Nephron (organoid): Measurements from ENCODE around the gene ZNF718.
"Not testable (repeated sequence)": the region's sequence is repeated elsewhere in the genome, so short reads cannot be mapped to it uniquely, and the experiment has no call there.

Experiments
- H3K27ac Mint-ChIP-seq, 3 experiments: 2 replicates each; pipeline ENCODE4 v1.8.0; 2020; ENCODE audit warnings: mixed read lengths in 3 of 3, mild to moderate bottlenecking in 2 of 3, moderate library complexity in 1 of 3
- H3K27me3 Mint-ChIP-seq: 2 replicates; pipeline ENCODE4 v1.8.0; 2021; ENCODE audit warnings: low read depth, mild to moderate bottlenecking, moderate library complexity, mixed read lengths
- H3K36me3 Mint-ChIP-seq: 2 replicates; pipeline ENCODE4 v1.8.0; 2020; ENCODE audit warnings: low read depth, mixed read lengths
- H3K4me1 Mint-ChIP-seq: 2 replicates; pipeline ENCODE4 v1.8.0; 2020; ENCODE audit warnings: mixed read lengths
- H3K4me3 Mint-ChIP-seq, 3 experiments: 2 replicates each; pipeline ENCODE4 v1.8.0; 2020; ENCODE audit warnings: mild to moderate bottlenecking in 3 of 3, mixed read lengths in 3 of 3, moderate library complexity in 2 of 3
- H3K9me3 Mint-ChIP-seq: 2 replicates; pipeline ENCODE4 v1.8.0; 2020; ENCODE audit warnings: mixed read lengths
- TF ChIP-seq, protein P1 (sequence below), 3 experiments: fragments of 200-600 bp; sonication (generic); IDR thresholded peaks; one replicate each; pipeline ENCODE4 v1.5.0; 2021; ENCODE audit warnings: antibody characterized with exemption in 3 of 3; ENCODE audit not compliant: unreplicated experiment in 3 of 3

Gene ZNF718

DNA sequence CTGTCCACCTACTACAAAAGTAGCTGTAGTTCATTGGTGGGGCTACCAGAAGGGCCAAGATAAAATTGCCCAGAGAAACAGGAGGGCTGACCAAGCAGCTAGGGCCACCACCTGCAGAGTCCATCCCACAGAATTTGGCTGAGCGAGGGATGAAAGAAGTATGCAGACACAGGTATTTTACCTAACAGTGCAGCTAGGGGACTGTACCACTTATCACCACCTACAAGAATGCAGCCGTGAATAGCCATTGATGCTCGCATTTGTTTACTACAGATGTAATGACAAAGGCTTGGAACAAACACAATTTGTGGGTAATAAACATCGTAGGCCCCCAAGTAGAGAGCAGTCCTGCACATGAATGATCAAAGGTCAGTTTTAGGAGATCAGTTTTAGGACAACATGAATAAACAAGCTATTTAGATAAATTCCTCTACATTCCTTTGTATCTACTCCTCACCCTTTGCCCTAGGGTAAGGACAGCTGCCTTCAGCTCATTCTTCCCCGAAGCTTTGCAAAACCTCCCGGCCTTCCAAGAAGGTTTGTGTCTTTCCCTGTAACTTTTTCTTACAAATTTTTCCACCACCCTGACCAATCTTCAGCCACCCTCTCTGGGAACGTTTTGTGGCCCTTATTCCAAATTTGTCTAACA is 49.5 kb downstream of the ZNF718 start:
- Mint-ChIP-seq H3K4me1 (no peaks in the 10 kb centered on the region), H3K9me3 (peaks cover 74% of the 10 kb centered on the region), H3K27ac (no peak overlapping the region), H3K36me3 (peaks cover 79% of the 10 kb centered on the region), H3K4me3 (no peak overlapping the region), H3K27me3 (no peaks in the 10 kb centered on the region)
- TF ChIP-seq, protein P1, sequence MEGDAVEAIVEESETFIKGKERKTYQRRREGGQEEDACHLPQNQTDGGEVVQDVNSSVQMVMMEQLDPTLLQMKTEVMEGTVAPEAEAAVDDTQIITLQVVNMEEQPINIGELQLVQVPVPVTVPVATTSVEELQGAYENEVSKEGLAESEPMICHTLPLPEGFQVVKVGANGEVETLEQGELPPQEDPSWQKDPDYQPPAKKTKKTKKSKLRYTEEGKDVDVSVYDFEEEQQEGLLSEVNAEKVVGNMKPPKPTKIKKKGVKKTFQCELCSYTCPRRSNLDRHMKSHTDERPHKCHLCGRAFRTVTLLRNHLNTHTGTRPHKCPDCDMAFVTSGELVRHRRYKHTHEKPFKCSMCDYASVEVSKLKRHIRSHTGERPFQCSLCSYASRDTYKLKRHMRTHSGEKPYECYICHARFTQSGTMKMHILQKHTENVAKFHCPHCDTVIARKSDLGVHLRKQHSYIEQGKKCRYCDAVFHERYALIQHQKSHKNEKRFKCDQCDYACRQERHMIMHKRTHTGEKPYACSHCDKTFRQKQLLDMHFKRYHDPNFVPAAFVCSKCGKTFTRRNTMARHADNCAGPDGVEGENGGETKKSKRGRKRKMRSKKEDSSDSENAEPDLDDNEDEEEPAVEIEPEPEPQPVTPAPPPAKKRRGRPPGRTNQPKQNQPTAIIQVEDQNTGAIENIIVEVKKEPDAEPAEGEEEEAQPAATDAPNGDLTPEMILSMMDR (IDR thresholded peaks at IDR 0.05; ENCODE audit: unreplicated experiment in 3 of 3): no peak

DNA sequence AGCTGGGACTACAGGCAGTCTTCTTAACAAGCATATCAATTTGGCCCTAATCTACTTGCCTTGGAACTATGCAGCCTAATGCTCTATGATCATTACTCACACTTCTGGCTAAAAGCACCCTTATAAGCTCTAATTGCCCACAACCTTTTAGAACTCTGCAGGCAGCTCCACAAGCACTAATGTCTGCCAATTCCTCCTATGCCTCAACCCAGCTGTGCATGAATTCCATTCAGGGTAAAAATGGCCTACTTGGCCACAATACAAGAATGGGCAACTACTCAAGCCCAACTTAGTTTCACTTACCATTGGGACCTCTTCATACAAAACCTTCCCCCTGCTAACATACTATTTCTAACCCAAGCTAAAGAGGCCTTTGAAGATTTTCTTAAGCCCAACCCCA is 51.7 kb downstream of the ZNF718 start:
- no peak overlapping the region for H3K4me3 Mint-ChIP-seq
- H3K27me3 Mint-ChIP-seq: no peaks in the 10 kb centered on the region
- peaks cover 72% of the 10 kb centered on the region for H3K36me3 Mint-ChIP-seq
- H3K27ac Mint-ChIP-seq: no peak overlapping the region
- H3K9me3 Mint-ChIP-seq: peaks cover 68% of the 10 kb centered on the region
- TF ChIP-seq, protein P1 (IDR thresholded peaks at IDR 0.05; ENCODE audit: unreplicated experiment in 3 of 3): no peak
- H3K4me1 Mint-ChIP-seq: no peaks in the 10 kb centered on the region

DNA sequence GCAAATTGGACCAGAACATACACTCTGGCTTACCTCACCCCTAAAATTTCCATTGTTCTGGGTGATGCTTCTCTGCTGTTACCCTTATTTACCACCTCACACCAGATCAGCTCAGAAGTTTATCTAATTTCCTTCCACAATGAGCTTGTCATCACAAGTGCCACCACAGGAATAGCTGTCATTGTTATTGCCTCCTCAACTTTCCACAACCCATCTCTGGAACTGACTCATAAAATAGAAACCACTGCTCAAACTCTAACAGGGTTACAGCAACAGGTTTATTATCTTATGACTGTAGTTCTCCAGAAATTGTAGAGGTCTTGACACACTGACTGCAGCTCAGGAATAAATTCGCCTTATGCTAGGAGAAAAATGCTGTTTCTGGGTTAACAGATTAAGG is 52.7 kb downstream of the ZNF718 start:
- Mint-ChIP-seq H3K27ac (no peak overlapping the region), H3K9me3 (peaks cover 66% of the 10 kb centered on the region), H3K4me3 (no peak overlapping the region), H3K27me3 (no peaks in the 10 kb centered on the region), H3K4me1 (no peaks in the 10 kb centered on the region), H3K36me3 (peaks cover 70% of the 10 kb centered on the region)
- TF ChIP-seq, protein P1 (IDR thresholded peaks at IDR 0.05; ENCODE audit: unreplicated experiment in 3 of 3): no peak

DNA sequence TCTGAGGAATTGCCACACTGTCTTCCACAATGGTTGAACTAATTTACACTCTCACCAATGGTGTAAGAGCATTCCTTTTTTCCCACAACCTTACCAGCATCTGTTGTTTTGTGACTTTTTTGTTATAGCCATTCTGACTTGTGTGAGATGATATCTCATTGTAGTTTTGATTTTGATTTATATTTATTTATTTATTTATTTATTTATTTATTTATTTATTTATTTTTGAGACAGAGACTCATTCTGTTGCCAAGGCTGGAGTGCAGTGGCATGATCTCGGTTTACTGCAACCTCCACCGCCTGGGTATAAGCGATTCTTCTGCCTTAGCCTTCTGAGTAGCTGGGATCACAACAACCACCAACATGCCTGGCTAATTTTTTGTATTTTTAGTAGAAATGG is 57.9 kb downstream of the ZNF718 start:
- Mint-ChIP-seq H3K36me3 (peaks cover 69% of the 10 kb centered on the region), H3K9me3 (peaks cover 76% of the 10 kb centered on the region)
- H3K27me3 Mint-ChIP-seq, H3K4me1 Mint-ChIP-seq, H3K4me3 Mint-ChIP-seq, H3K27ac Mint-ChIP-seq: not testable (repeated sequence)

DNA sequence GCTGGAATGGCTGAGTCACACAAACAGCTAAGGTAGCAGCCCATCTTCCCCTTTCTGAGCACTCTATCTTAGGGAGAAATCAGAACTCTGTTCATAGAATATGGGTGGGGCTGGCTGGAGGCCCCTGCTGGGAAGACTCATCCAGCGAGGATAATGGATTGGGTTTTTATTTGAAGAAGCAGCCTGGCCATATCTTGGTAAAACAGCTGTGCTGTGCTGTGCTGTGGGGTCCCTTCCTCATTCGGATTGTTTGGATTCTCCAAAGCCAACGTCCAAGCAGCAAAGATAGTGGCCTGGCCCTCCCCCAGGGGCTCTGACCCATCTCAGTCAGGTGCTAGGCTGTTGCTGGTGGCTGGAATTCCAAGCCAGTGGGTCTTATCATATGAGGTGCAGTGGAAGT is 63.8 kb downstream of the ZNF718 start:
- TF ChIP-seq, protein P1 (IDR thresholded peaks at IDR 0.05; ENCODE audit: unreplicated experiment in 3 of 3): no peak
- H3K36me3 Mint-ChIP-seq: peaks cover 52% of the 10 kb centered on the region
- peaks cover 72% of the 10 kb centered on the region for H3K9me3 Mint-ChIP-seq
- H3K27me3 Mint-ChIP-seq: no peaks in the 10 kb centered on the region
- no peak overlapping the region for H3K4me3 Mint-ChIP-seq
- H3K27ac Mint-ChIP-seq: no peak overlapping the region
- no peaks in the 10 kb centered on the region for H3K4me1 Mint-ChIP-seq

DNA sequence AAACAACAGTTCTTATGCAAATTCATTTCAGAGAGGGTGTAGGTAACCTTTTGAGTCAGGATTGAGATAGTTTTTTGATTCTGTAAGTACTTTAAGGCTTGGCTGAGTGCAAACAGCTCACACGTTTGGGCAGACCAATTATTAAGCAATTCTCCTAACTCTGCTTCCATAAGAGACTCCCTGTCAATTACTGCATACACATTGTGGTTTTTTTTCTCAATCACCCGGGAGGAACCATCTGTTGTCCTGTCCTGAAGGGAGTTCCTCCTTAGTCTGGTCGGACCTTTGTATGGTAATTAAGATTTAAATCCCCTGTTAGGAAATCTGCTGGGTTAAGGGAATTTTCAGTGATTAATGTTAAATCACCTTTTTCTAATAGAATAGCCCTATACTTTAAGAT is 70.9 kb downstream of the ZNF718 start:
- not testable (repeated sequence) for H3K27me3 Mint-ChIP-seq

DNA sequence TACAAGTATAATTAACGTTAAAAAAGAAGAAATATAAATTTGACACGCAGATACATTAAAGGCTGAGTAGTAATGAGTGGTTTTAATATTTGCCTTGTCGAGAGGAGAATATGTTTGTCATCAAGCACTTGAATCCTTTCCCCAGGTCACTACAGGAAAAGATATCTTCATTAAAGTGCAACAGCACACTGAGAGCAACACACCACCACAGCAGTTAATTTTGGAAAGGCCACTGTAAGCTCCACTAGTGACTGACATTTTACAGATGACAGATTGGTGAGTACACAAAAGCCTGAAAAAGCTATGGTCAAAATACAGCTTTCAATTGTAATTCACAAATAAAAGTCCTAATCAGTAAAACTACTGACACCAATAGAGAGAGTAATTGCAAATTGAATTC is 76.6 kb downstream of the ZNF718 start:
- TF ChIP-seq, protein P1 (IDR thresholded peaks at IDR 0.05; ENCODE audit: unreplicated experiment in 3 of 3): no peak
- Mint-ChIP-seq H3K27me3 (no peaks in the 10 kb centered on the region), H3K4me3 (no peak overlapping the region), H3K36me3 (peaks cover 52% of the 10 kb centered on the region), H3K4me1 (no peaks in the 10 kb centered on the region), H3K27ac (no peak overlapping the region), H3K9me3 (peaks cover 56% of the 10 kb centered on the region)

More for the DNA sequence above, 70.9 kb downstream of the ZNF718 start:
- H3K27ac Mint-ChIP-seq, H3K4me3 Mint-ChIP-seq, H3K4me1 Mint-ChIP-seq: not testable (repeated sequence)
- peaks cover 70% of the 10 kb centered on the region for H3K9me3 Mint-ChIP-seq
- H3K36me3 Mint-ChIP-seq: peaks cover 39% of the 10 kb centered on the region

DNA sequence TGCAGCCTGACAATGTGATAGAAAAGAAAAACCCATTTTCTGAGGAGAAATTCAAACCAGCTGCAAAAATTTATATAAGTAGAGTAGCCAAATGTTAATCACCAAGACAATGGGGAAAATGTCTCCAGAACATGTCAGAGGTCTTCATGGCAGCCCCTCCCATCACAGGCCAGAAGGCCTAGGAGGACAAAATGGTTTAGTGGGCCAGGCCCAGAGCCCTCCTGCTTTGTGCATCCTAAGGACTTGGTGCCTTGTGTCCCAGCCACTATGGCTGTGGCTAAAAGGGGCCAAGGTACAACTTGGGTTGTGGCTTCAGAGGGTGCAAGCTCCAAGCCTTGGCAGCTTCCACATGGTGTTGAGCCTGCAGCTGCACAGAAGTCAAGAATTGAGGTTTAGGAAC is 78.5 kb downstream of the ZNF718 start:
- H3K27ac Mint-ChIP-seq, H3K4me3 Mint-ChIP-seq, H3K4me1 Mint-ChIP-seq, H3K27me3 Mint-ChIP-seq: not testable (repeated sequence)
- Mint-ChIP-seq H3K9me3 (peaks cover 60% of the 10 kb centered on the region), H3K36me3 (peaks cover 54% of the 10 kb centered on the region)
